ENCODE results near the gene DCLRE1B.

GRCh38 chr1:113886417-113887401, 18.4 kb upstream of the DCLRE1B start:
- TF ChIP-seq CTCF (IDR thresholded peaks at IDR 0.05) (no peak), POLR2A (IDR thresholded peaks at IDR 0.05) (no peak)

All from uterus (tissue), 2 donors.